GM20431 (cell line): ENCODE measurements around the gene TREML1.

Experiments used
- in situ Hi-C: fragments of 300-500 bp; cut with MseI, MboI; formaldehyde crosslinking; loops from one replicate; pipeline ENCODE4 v1.15.0; 2020; ENCODE audit warnings: low sequenced_read_pairs; ENCODE audit not compliant: unreplicated experiment

Gene TREML1

GRCh38 chr6:41179163-41179562, 25.0 kb upstream of the TREML1 start:
- in situ Hi-C loops, result no loop called here

- in situ Hi-C loops, result no loop called here
Observed at GRCh38 chr6:41177695-41178094, 23.5 kb upstream of the TREML1 start.

- in situ Hi-C loops, result no loop called here
Observed at GRCh38 chr6:41177287-41177686, 23.1 kb upstream of the TREML1 start.

- in situ Hi-C loops, result no loop called here
Observed at GRCh38 chr6:41176189-41176588, 22.0 kb upstream of the TREML1 start.

- in situ Hi-C loops, result no loop called here
Observed at GRCh38 chr6:41175084-41175483, 20.9 kb upstream of the TREML1 start.

- in situ Hi-C loops, result no loop called here
Observed at GRCh38 chr6:41174610-41175009, 20.5 kb upstream of the TREML1 start.

GRCh38 chr6:41171908-41172307, 17.8 kb upstream of the TREML1 start:
- in situ Hi-C loops, result no loop called here

GRCh38 chr6:41170547-41171160, 16.5 kb upstream of the TREML1 start:
- in situ Hi-C loops, result no loop called here

GRCh38 chr6:41167173-41167963, 13.2 kb upstream of the TREML1 start:
- in situ Hi-C loops, result no loop called here

GRCh38 chr6:41164551-41165120, 10.5 kb upstream of the TREML1 start:
- in situ Hi-C loops, result no loop called here

- in situ Hi-C loops, result no loop called here
Observed at GRCh38 chr6:41163419-41163717, 9.2 kb upstream of the TREML1 start.

- in situ Hi-C loops, result no loop called here
Observed at GRCh38 chr6:41162687-41163418, 8.7 kb upstream of the TREML1 start, which contains the start of gene TREM2. TREM2 (minus strand) TSS chr6:41163116; CDS start chr6:41163082, 34 bp downstream.

GRCh38 chr6:41161851-41162552, 7.9 kb upstream of the TREML1 start:
- in situ Hi-C loops, result no loop called here

GRCh38 chr6:41161380-41161779, 7.2 kb upstream of the TREML1 start:
- in situ Hi-C loops, result no loop called here

GRCh38 chr6:41160933-41161332, 6.8 kb upstream of the TREML1 start:
- in situ Hi-C loops, result no loop called here

GRCh38 chr6:41159415-41160082, 5.4 kb upstream of the TREML1 start:
- in situ Hi-C loops, result no loop called here

GRCh38 chr6:41157323-41157722, 3.2 kb upstream of the TREML1 start:
- in situ Hi-C loops, result no loop called here

GRCh38 chr6:41156771-41157170, 2.6 kb upstream of the TREML1 start:
- in situ Hi-C loops, result no loop called here

- in situ Hi-C loops, result no loop called here
Observed at GRCh38 chr6:41156001-41156400, 1.9 kb upstream of the TREML1 start.
